Thyroid gland (tissue), 4 donors: ENCODE results near the gene PDZD2. TPM values are rescaled to one million over a fixed set of nuclear protein-coding genes. Genes with fewer than 3 reads are reported as not detected.

ENCODE experiments used
- DNase-seq, 2 donors: peaks; one replicate each; pipeline ENCODE4 v3.0.0-alpha.2; 2019
- H3K27ac ChIP-seq, 3 donors: fragments of 200-600 bp; sonication (generic); 1 replicate in 2 of 3; 2 replicates in 1 of 3; pipeline ENCODE4 v1.5.1; 2016 to 2019; ENCODE audit warnings: mild to moderate bottlenecking in 1 of 3, moderate library complexity in 1 of 3
- H3K27me3 ChIP-seq: fragments of 200-600 bp; sonication (generic); one replicate; pipeline ENCODE4 v1.5.1; 2019
- H3K36me3 ChIP-seq, 2 donors: fragments of 200-600 bp; sonication (generic); one replicate each; pipeline ENCODE4 v1.5.1; 2016 to 2019
- H3K4me1 ChIP-seq, 2 donors: fragments of 200-600 bp; sonication (generic); one replicate each; pipeline ENCODE4 v1.5.1; 2017 to 2019
- H3K4me3 ChIP-seq, 3 donors: fragments of 200-600 bp; sonication (generic); replicated peaks in 1 of 3; 1 replicate in 2 of 3; 2 replicates in 1 of 3; pipeline ENCODE4 v1.5.1; 2016; ENCODE audit warnings: mild to moderate bottlenecking in 1 of 3
- H3K9me3 ChIP-seq: fragments of 200-600 bp; sonication (generic); one replicate; pipeline ENCODE4 v1.5.1; 2017
- CTCF ChIP-seq, 6 experiments: fragments of 200-600 bp in 3 of 6; fragments of 450-650 bp in 3 of 6; sonication (generic) in 3 of 6; IDR thresholded peaks; one replicate each; pipeline ENCODE4 v1.5.1; 2016 to 2019; ENCODE audit warnings: antibody characterized with exemption in 6 of 6, mild to moderate bottlenecking in 2 of 6, inconsistent platforms in 1 of 6, moderate library complexity in 1 of 6
- POLR2A ChIP-seq, 2 donors: fragments of 450-650 bp; IDR thresholded peaks; one replicate each; pipeline ENCODE4 v1.6.1; 2017; ENCODE audit warnings: antibody characterized with exemption in 2 of 2, mild to moderate bottlenecking in 2 of 2, moderate library complexity in 1 of 2
- WGBS, 2 donors: methylation state at CpG; one replicate each; pipeline ENCODE4 v1.1.5; 2017; 5-methylcytosine and 5-hydroxymethylcytosine counted together
- intact Hi-C: fragments of 100-400 bp; cut with DNase I; formaldehyde crosslinking; loops from one replicate; pipeline ENCODE4 v1.15.1; 2023
- total RNA-seq, 4 donors: library from RNA; depleted of rRNA; stranded (reverse); fragments of >200 nt; gene quantifications; one replicate each; pipeline ENCODE4 v1.2.3, GENCODE V29; 2016

Gene PDZD2
- total RNA-seq, 4 donors from 2014 or later = 1.8 to 4.5 (median 3.9) TPM

GRCh38 chr5:31641059-31641458 is 2.1 kb downstream of the PDZD2 start:
- WGBS, 2 donors = 92 to 93% methylated on average over 4 of the region's 4 CpGs

GRCh38 chr5:31641575-31641974 is 2.6 kb downstream of the PDZD2 start:
- no peak for DNase-seq
- H3K4me1 ChIP-seq = peaks cover 7 to 14% of the 10 kb centered on the region in 2 donors
- no peak overlapping the region for H3K27ac ChIP-seq
- no peaks in the 10 kb centered on the region for H3K36me3 ChIP-seq
- WGBS, 2 donors = 91 to 92% methylated on average over 5 of the region's 5 CpGs
- no peaks in the 10 kb centered on the region for H3K9me3 ChIP-seq
- no peak overlapping the region for H3K4me3 ChIP-seq
- no peak for TF ChIP-seq CTCF (IDR thresholded peaks at IDR 0.05)
- TF ChIP-seq POLR2A (IDR thresholded peaks at IDR 0.05) = no peak
- H3K27me3 ChIP-seq = no peaks in the 10 kb centered on the region
- intact Hi-C loops = no loop called here

More at GRCh38 chr5:31641059-31641458, 2.1 kb downstream of the PDZD2 start:
- intact Hi-C loops = no loop called here
- Histone ChIP-seq H3K4me3 (no peak overlapping the region), H3K9me3 (no peaks in the 10 kb centered on the region), H3K27ac (no peak overlapping the region), H3K36me3 (no peaks in the 10 kb centered on the region), H3K4me1 (peaks cover 7 to 14% of the 10 kb centered on the region in 2 donors), H3K27me3 (no peaks in the 10 kb centered on the region)
- no peak for DNase-seq
- TF ChIP-seq POLR2A (IDR thresholded peaks at IDR 0.05) (no peak), CTCF (IDR thresholded peaks at IDR 0.05) (no peak)

GRCh38 chr5:31645420-31646081 is 6.6 kb downstream of the PDZD2 start:
- TF ChIP-seq CTCF (IDR thresholded peaks at IDR 0.05) (no peak), POLR2A (IDR thresholded peaks at IDR 0.05) (no peak)
- intact Hi-C loops = no loop called here
- Histone ChIP-seq H3K36me3 (no peaks in the 10 kb centered on the region), H3K27ac (no peak overlapping the region), H3K27me3 (no peaks in the 10 kb centered on the region), H3K4me1 (no peaks in the 10 kb centered on the region), H3K9me3 (no peaks in the 10 kb centered on the region), H3K4me3 (no peak overlapping the region)
- WGBS, 2 donors = 82 to 83% methylated on average over 11 of the region's 11 CpGs
- no peak for DNase-seq

- Histone ChIP-seq H3K4me3 (no peak overlapping the region), H3K4me1 (no peaks in the 10 kb centered on the region), H3K27ac (no peak overlapping the region), H3K36me3 (no peaks in the 10 kb centered on the region), H3K27me3 (no peaks in the 10 kb centered on the region), H3K9me3 (no peaks in the 10 kb centered on the region)
- no peak for DNase-seq
- WGBS, 2 donors = 91 to 93% methylated on average over 6 of the region's 6 CpGs
- TF ChIP-seq CTCF (IDR thresholded peaks at IDR 0.05) (no peak), POLR2A (IDR thresholded peaks at IDR 0.05) (no peak)
- intact Hi-C loops = no loop called here
Observed at GRCh38 chr5:31648326-31648725, 9.4 kb downstream of the PDZD2 start.

GRCh38 chr5:31651241-31651640 is 12.3 kb downstream of the PDZD2 start:
- whole genome bisulfite sequencing, 2 donors = 83 to 89% methylated on average over 3 of the region's 3 CpGs
- Histone ChIP-seq H3K4me3 (no peak overlapping the region), H3K36me3 (no peaks in the 10 kb centered on the region), H3K4me1 (no peaks in the 10 kb centered on the region), H3K27me3 (no peaks in the 10 kb centered on the region), H3K27ac (no peak overlapping the region), H3K9me3 (no peaks in the 10 kb centered on the region)
- DNase-seq = no peak
- intact Hi-C loops = no loop called here
- no peak for TF ChIP-seq POLR2A (IDR thresholded peaks at IDR 0.05)
- no peak for TF ChIP-seq CTCF (IDR thresholded peaks at IDR 0.05)
